ENCODE results near the gene LTBP4.
"Not testable (repeated sequence)": the region's sequence is repeated elsewhere in the genome, so short reads cannot be mapped to it uniquely, and the experiment has no call there.

The LTBP4 gene

DNA sequence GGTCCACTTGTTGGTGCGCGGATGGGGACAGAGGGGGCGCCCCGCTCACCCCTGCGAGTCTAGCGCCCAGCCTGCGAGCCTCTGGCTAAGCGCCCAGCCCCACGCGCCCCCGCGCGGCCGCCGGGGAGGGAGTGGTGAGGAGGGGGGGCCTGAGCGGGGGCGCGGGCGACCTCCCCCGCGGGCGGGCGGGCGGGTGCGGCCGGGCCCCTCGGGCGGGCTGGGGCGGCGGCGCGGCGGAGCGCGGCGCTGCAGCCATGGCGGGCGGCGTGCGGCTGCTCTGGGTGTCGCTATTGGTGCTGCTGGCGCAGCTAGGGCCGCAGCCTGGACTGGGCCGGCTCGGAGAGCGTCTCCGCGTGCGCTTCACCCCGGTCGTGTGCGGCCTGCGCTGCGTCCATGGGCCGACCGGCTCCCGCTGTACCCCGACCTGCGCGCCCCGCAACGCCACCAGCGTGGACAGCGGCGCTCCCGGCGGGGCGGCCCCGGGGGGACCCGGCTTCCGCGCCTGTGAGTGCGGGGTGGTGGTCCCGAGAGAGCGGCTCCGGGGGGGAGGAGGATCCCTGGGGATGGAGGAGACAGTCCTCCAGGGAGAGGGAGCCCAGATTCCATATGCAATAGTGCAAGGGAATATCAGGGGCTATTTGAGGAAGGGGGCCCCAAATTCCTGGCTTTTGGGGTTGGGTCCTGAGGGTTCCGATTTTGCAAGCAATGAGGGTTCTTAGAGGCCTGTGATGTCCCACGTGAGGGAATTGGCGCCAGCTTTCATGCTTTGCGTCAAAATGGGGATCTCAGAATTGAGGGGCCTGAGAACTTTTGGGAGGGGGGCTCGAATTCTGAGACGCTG, at the start of gene LTBP4:
Gene LTBP4 (plus strand): TSS at position 236 of the 841 bp plus-strand sequence. CDS start 19 bp downstream, at position 255.
- DNase-seq = peak in 15 of 42 donors; percentile 32 to 78 (median 54)
- intact Hi-C loops (cut with DNase I) = no loop called here

DNA sequence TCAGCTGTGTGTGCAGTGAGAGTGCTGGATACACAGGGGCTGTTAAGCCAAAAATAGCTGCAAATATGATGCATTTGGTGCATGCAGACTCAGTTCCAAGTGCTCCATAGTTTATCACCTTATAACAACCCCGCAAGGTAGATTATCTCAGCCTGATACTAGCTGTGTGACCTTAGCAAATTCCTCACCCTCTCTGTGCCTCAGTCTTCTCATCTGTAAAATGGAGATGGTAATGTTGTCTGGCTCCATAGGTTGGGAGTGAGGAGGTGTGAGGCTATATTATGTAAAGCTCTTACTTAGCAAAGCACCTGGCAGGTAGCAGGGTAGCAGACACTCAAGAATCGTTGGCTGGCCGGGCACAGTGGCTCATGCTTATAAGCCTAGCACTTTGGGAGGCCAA, 48.3 kb upstream of the LTBP4 start:
- no peak for DNase-seq
- intact Hi-C loops (cut with DNase I) = no loop called here

GRCh38 chr19:40553885-40554857, 47.0 kb upstream of the LTBP4 start:
- DNase-seq = peak in 3 of 42 donors; percentile 19 to 48 (median 46)

GRCh38 chr19:40555978-40556689, 45.0 kb upstream of the LTBP4 start:
- DNase-seq = no peak
- intact Hi-C loops (cut with DNase I) = no loop called here

More at GRCh38 chr19:40553885-40554857, 47.0 kb upstream of the LTBP4 start:
- intact Hi-C loops (cut with DNase I) = no loop called here

GRCh38 chr19:40556953-40557530, 44.1 kb upstream of the LTBP4 start:
- intact Hi-C loops (cut with DNase I) = no loop called here
- DNase-seq = no peak

DNA sequence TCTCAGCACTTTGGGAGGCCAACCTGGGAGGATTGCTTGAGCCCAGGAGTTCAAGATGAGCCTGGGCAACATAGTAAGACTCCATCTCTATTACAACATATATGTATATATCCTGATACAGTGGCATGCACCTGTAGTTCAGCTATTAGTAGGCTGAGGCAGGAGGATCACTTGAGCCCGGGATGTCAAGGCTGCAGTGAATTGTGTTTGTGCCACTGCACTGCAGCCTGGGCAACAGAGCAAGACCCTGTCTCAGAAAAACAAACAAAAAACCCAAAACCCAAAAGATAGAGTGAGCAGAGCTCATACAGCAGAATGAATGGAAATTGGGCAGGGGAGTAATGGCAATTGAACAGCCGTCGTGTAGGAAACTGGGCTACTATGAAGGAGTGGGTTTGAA, 41.8 kb upstream of the LTBP4 start:
- no peak for DNase-seq
- intact Hi-C loops (cut with DNase I) = no loop called here

DNA sequence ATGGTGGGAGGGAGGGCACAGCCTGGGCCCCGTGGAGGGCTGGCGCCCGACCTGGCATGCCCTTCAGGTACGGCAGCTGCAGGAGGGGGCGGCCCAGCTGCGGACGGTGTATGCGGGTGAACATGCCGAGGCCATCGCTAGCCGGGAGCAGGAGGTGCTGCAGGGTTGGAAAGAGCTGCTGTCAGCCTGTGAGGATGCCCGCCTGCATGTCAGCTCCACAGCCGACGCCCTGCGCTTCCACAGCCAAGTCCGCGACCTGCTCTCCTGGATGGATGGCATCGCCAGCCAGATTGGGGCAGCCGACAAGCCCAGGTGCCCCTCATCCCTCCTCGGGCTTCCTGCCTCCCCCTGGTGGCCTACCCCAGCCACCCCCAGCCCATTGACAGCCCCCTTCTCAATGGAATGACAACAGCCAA, 41.1 kb upstream of the LTBP4 start:
- intact Hi-C loops (cut with DNase I) = no loop called here
- peak in 2 of 42 donors; percentile 17 to 44 for DNase-seq

- no peak for DNase-seq
- intact Hi-C loops (cut with DNase I) = no loop called here
Measured at GRCh38 chr19:40561947-40562346, 39.2 kb upstream of the LTBP4 start.

GRCh38 chr19:40564535-40564934, 36.6 kb upstream of the LTBP4 start:
- DNase-seq; intact Hi-C loops (cut with DNase I): not testable (repeated sequence)

- intact Hi-C loops (cut with DNase I) = no loop called here
- DNase-seq = no peak
Measured at GRCh38 chr19:40565355-40565754, 35.8 kb upstream of the LTBP4 start.

DNA sequence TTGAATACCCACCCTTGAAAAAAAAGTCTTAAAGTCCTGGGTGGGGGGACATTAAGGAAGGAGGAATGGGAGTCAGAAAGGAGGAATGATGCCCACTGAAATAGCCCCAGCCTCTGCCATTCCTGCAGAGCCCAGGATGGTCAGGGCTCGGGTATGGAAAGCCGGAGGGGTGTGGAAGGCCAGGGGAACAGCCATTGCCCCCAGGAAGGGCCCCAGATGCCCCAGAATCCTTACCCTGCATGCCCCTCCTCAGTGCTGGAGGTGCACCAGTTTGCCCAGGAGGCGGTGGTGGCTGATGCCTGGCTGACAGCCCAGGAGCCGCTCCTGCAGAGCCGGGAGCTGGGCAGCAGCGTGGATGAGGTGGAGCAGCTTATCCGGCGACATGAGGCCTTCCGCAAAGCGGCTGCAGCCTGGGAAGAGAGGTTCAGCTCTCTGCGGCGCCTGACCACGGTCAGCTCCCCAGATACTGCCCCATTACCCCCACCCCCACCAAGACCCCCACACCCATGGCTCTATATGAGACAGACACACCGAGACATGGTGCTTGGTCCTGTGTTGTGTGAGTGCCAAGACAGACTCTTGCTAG, 35.2 kb upstream of the LTBP4 start:
- intact Hi-C loops (cut with DNase I) = no loop called here

GRCh38 chr19:40567040-40567749, 34.0 kb upstream of the LTBP4 start:
- intact Hi-C loops (cut with DNase I) = no loop called here
- no peak for DNase-seq

More for the DNA sequence above, 35.2 kb upstream of the LTBP4 start:
- DNase-seq = no peak

- intact Hi-C loops (cut with DNase I) = no loop called here
- no peak for DNase-seq
Measured at GRCh38 chr19:40567750-40568494, 33.2 kb upstream of the LTBP4 start.

GRCh38 chr19:40570313-40571004, 30.7 kb upstream of the LTBP4 start:
- intact Hi-C loops (cut with DNase I) = no loop called here
- peak; percentile 93 to 98 (median 97) for DNase-seq

GRCh38 chr19:40571005-40571318, 30.2 kb upstream of the LTBP4 start:
- DNase-seq = no peak
- intact Hi-C loops (cut with DNase I) = no loop called here

DNA sequence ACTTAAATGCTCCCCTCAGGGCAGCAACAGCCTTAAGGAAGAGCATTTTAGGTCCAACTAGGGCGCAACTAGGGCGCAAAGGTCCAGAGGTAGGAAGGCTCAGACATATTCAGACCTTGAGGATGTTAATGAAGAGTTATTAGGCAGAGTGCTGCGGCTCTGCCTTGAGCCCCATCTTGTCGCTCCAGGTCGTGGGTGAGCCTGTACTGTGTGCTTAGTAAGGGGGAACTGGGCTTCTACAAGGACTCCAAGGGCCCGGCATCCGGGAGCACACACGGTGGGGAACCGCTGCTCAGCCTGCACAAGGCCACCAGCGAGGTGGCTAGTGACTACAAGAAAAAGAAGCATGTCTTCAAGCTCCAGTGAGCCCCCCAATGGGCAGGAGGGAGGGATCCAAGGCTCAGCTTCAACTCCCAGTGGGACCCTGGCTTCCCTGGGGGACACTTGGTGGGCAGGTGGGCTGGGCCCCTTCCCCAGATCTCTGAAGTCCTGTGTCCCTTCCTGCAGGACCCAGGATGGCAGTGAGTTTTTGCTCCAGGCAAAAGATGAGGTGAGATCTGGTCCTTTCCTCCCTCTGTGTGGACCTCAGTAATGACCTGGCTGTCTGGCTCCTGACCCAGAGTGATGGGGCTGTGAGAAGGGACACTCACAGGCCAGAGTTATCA, 29.2 kb upstream of the LTBP4 start:
- intact Hi-C loops (cut with DNase I) = no loop called here
- DNase-seq = no peak
